ENCODE data around the gene MYOZ1.

DNA sequence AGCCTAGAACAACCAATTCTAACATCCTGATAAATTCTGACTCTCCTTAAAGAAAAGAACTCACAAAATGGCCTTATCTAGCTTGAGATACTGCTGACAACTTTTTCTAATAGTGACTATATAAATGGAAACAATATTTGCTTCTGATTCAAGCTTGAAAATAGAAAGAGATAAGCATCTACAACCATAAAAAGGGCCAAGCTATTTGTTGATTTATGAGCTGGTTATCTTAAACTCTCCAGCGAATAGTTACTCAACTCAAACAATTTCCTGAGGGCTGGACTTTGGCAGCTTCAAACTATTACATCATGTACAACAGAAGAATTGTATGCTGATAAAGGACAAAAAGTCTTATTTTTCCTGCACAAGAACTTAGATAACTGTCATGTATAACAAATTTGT, 54.7 kb downstream of the MYOZ1 start:
- TF ChIP-seq POLR2A (IDR thresholded peaks at IDR 0.05) (no peak), CTCF (IDR thresholded peaks at IDR 0.05) (no peak)
